Activated naive CD8-positive, alpha-beta T cell (primary cell): ENCODE measurements around the gene BROX.

ENCODE experiments used
- H3K27ac Mint-ChIP-seq: one replicate; pipeline ENCODE4 v1.8.0; 2021; ENCODE audit warnings: mixed read lengths
- H3K27me3 Mint-ChIP-seq: one replicate; pipeline ENCODE4 v1.8.0; 2021; ENCODE audit warnings: mixed read lengths
- H3K36me3 Mint-ChIP-seq: one replicate; pipeline ENCODE4 v1.8.0; 2021; ENCODE audit warnings: mixed read lengths
- H3K4me1 Mint-ChIP-seq: one replicate; pipeline ENCODE4 v1.8.0; 2021; ENCODE audit warnings: low read depth, mixed read lengths
- H3K4me3 Mint-ChIP-seq: one replicate; pipeline ENCODE4 v1.8.0; 2021; ENCODE audit warnings: mild to moderate bottlenecking, mixed read lengths
- H3K9me3 Mint-ChIP-seq: one replicate; pipeline ENCODE4 v1.8.0; 2021; ENCODE audit warnings: low read depth, mixed read lengths

Gene BROX

GRCh38 chr1:222781251-222781650 is 68.9 kb downstream of the BROX start:
- Mint-ChIP-seq H3K27ac (peak overlapping the region; percentile 13), H3K4me3 (no peak overlapping the region), H3K27me3 (peaks cover 12% of the 10 kb centered on the region), H3K36me3 (no peaks in the 10 kb centered on the region), H3K9me3 (no peaks in the 10 kb centered on the region), H3K4me1 (no peaks in the 10 kb centered on the region)

- H3K4me1 Mint-ChIP-seq: no peaks in the 10 kb centered on the region
- no peaks in the 10 kb centered on the region for H3K9me3 Mint-ChIP-seq
- H3K4me3 Mint-ChIP-seq: no peak overlapping the region
- no peak overlapping the region for H3K27ac Mint-ChIP-seq
- H3K36me3 Mint-ChIP-seq: no peaks in the 10 kb centered on the region
- peaks cover 13% of the 10 kb centered on the region for H3K27me3 Mint-ChIP-seq
These were observed 70.7 kb downstream of the BROX start for GRCh38 chr1:222783051-222783450.

DNA sequence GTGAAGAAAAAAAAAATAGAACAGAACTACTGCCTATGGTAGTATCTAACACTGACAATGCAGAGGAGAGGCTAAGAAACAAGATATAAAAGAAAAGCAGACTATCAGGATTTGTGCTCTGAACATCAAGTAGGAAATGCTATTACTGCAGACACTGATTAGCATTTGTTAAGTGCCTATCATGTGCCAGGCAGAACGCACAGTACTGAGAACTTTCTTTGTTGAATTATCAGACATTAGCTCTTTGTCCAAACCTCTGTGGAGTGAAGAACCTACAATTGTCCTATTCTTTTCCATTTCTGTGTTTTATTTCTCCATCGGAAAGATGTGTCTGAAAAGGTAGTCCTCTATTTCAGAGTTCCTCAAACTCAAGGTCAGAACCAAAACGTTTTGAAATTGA is 72.0 kb downstream of the BROX start:
- no peak overlapping the region for H3K4me3 Mint-ChIP-seq
- H3K36me3 Mint-ChIP-seq: no peaks in the 10 kb centered on the region
- H3K9me3 Mint-ChIP-seq: no peaks in the 10 kb centered on the region
- no peak overlapping the region for H3K27ac Mint-ChIP-seq
- H3K27me3 Mint-ChIP-seq: peaks cover 13% of the 10 kb centered on the region
- no peaks in the 10 kb centered on the region for H3K4me1 Mint-ChIP-seq
